Measurements from ENCODE around the gene MSH5.

The MSH5 gene

GRCh38 chr6:31729515-31729978 lies 10.3 kb upstream of the MSH5 start:
- H3K4me1 ChIP-seq (ENCODE audit: control insufficient read depth, insufficient read depth, low read length, poor library complexity, severe bottlenecking), result peaks cover 26% of the 10 kb centered on the region
- H3K27ac ChIP-seq (ENCODE audit: insufficient read depth, low read length, poor library complexity, severe bottlenecking), result peak overlapping the region; percentile 67
- H3K27me3 ChIP-seq (replicated peaks; ENCODE audit: control insufficient read depth, insufficient read depth, low read length, poor library complexity, severe bottlenecking), result no peaks in the 10 kb centered on the region
- no peaks in the 10 kb centered on the region for H3K9me3 ChIP-seq (ENCODE audit: control insufficient read depth, low read length)
- DNase-seq, result peak; percentile 58 to 76 (median 66)
- peaks cover 21% of the 10 kb centered on the region for H3K36me3 ChIP-seq (ENCODE audit: control insufficient read depth, insufficient read depth, low read length)
- H3K4me3 ChIP-seq (ENCODE audit: insufficient read depth, low read depth, low read length, poor library complexity, severe bottlenecking), result peak overlapping the region; percentile 72

- Histone ChIP-seq H3K27me3 (replicated peaks; ENCODE audit: control insufficient read depth, insufficient read depth, low read length, poor library complexity, severe bottlenecking) (no peaks in the 10 kb centered on the region), H3K36me3 (ENCODE audit: control insufficient read depth, insufficient read depth, low read length) (peaks cover 21% of the 10 kb centered on the region), H3K4me1 (ENCODE audit: control insufficient read depth, insufficient read depth, low read length, poor library complexity, severe bottlenecking) (peaks cover 31% of the 10 kb centered on the region), H3K27ac (ENCODE audit: insufficient read depth, low read length, poor library complexity, severe bottlenecking) (peak overlapping the region; percentile 67), H3K4me3 (ENCODE audit: insufficient read depth, low read depth, low read length, poor library complexity, severe bottlenecking) (peak overlapping the region; percentile 72), H3K9me3 (ENCODE audit: control insufficient read depth, low read length) (no peaks in the 10 kb centered on the region)
- peak; percentile 56 to 60 (median 57) for DNase-seq
Measured at GRCh38 chr6:31729979-31730630, 9.7 kb upstream of the MSH5 start.

GRCh38 chr6:31730631-31731086 lies 9.1 kb upstream of the MSH5 start:
- Histone ChIP-seq H3K36me3 (ENCODE audit: control insufficient read depth, insufficient read depth, low read length) (peaks cover 21% of the 10 kb centered on the region), H3K4me3 (ENCODE audit: insufficient read depth, low read depth, low read length, poor library complexity, severe bottlenecking) (no peak overlapping the region), H3K27me3 (replicated peaks; ENCODE audit: control insufficient read depth, insufficient read depth, low read length, poor library complexity, severe bottlenecking) (no peaks in the 10 kb centered on the region), H3K27ac (ENCODE audit: insufficient read depth, low read length, poor library complexity, severe bottlenecking) (peak overlapping the region; percentile 67), H3K9me3 (ENCODE audit: control insufficient read depth, low read length) (no peaks in the 10 kb centered on the region), H3K4me1 (ENCODE audit: control insufficient read depth, insufficient read depth, low read length, poor library complexity, severe bottlenecking) (peaks cover 31% of the 10 kb centered on the region)
- DNase-seq, result no peak

- H3K36me3 ChIP-seq (ENCODE audit: control insufficient read depth, insufficient read depth, low read length), result peaks cover 21% of the 10 kb centered on the region
- no peak overlapping the region for H3K27ac ChIP-seq (ENCODE audit: insufficient read depth, low read length, poor library complexity, severe bottlenecking)
- no peak overlapping the region for H3K4me3 ChIP-seq (ENCODE audit: insufficient read depth, low read depth, low read length, poor library complexity, severe bottlenecking)
- H3K27me3 ChIP-seq (replicated peaks; ENCODE audit: control insufficient read depth, insufficient read depth, low read length, poor library complexity, severe bottlenecking), result no peaks in the 10 kb centered on the region
- H3K4me1 ChIP-seq (ENCODE audit: control insufficient read depth, insufficient read depth, low read length, poor library complexity, severe bottlenecking), result peaks cover 37% of the 10 kb centered on the region
- H3K9me3 ChIP-seq (ENCODE audit: control insufficient read depth, low read length), result no peaks in the 10 kb centered on the region
- DNase-seq, result no peak
Measured at GRCh38 chr6:31732029-31732428, 7.8 kb upstream of the MSH5 start.

- Histone ChIP-seq H3K27ac (ENCODE audit: insufficient read depth, low read length, poor library complexity, severe bottlenecking) (peak overlapping the region; percentile 85), H3K36me3 (ENCODE audit: control insufficient read depth, insufficient read depth, low read length) (peaks cover 21% of the 10 kb centered on the region), H3K4me1 (ENCODE audit: control insufficient read depth, insufficient read depth, low read length, poor library complexity, severe bottlenecking) (peaks cover 50% of the 10 kb centered on the region)
Measured at GRCh38 chr6:31733734-31734133, 6.1 kb upstream of the MSH5 start.

GRCh38 chr6:31734247-31734820 lies 5.5 kb upstream of the MSH5 start:
- peak overlapping the region; percentile 66 for H3K4me3 ChIP-seq (ENCODE audit: insufficient read depth, low read depth, low read length, poor library complexity, severe bottlenecking)
- peaks cover 50% of the 10 kb centered on the region for H3K4me1 ChIP-seq (ENCODE audit: control insufficient read depth, insufficient read depth, low read length, poor library complexity, severe bottlenecking)
- H3K36me3 ChIP-seq (ENCODE audit: control insufficient read depth, insufficient read depth, low read length), result peaks cover 21% of the 10 kb centered on the region
- peak in 1 of 3 donors; percentile 51 for DNase-seq
- H3K27ac ChIP-seq (ENCODE audit: insufficient read depth, low read length, poor library complexity, severe bottlenecking), result peak overlapping the region; percentile 85
- no peaks in the 10 kb centered on the region for H3K27me3 ChIP-seq (replicated peaks; ENCODE audit: control insufficient read depth, insufficient read depth, low read length, poor library complexity, severe bottlenecking)
- H3K9me3 ChIP-seq (ENCODE audit: control insufficient read depth, low read length), result no peaks in the 10 kb centered on the region

More at GRCh38 chr6:31733734-31734133, 6.1 kb upstream of the MSH5 start:
- Histone ChIP-seq H3K27me3 (replicated peaks; ENCODE audit: control insufficient read depth, insufficient read depth, low read length, poor library complexity, severe bottlenecking) (no peaks in the 10 kb centered on the region), H3K9me3 (ENCODE audit: control insufficient read depth, low read length) (no peaks in the 10 kb centered on the region), H3K4me3 (ENCODE audit: insufficient read depth, low read depth, low read length, poor library complexity, severe bottlenecking) (no peak overlapping the region)
- DNase-seq, result no peak

- Histone ChIP-seq H3K27me3 (replicated peaks; ENCODE audit: control insufficient read depth, insufficient read depth, low read length, poor library complexity, severe bottlenecking) (no peaks in the 10 kb centered on the region), H3K4me1 (ENCODE audit: control insufficient read depth, insufficient read depth, low read length, poor library complexity, severe bottlenecking) (peaks cover 47% of the 10 kb centered on the region), H3K4me3 (ENCODE audit: insufficient read depth, low read depth, low read length, poor library complexity, severe bottlenecking) (peak overlapping the region; percentile 66), H3K36me3 (ENCODE audit: control insufficient read depth, insufficient read depth, low read length) (peaks cover 21% of the 10 kb centered on the region), H3K9me3 (ENCODE audit: control insufficient read depth, low read length) (no peaks in the 10 kb centered on the region), H3K27ac (ENCODE audit: insufficient read depth, low read length, poor library complexity, severe bottlenecking) (peak overlapping the region; percentile 85)
- DNase-seq, result peak in 2 of 3 donors; percentile 51 to 60
Measured at GRCh38 chr6:31734821-31735406, 4.9 kb upstream of the MSH5 start.

- Histone ChIP-seq H3K4me1 (ENCODE audit: control insufficient read depth, insufficient read depth, low read length, poor library complexity, severe bottlenecking) (peaks cover 50% of the 10 kb centered on the region), H3K36me3 (ENCODE audit: control insufficient read depth, insufficient read depth, low read length) (peaks cover 21% of the 10 kb centered on the region), H3K27me3 (replicated peaks; ENCODE audit: control insufficient read depth, insufficient read depth, low read length, poor library complexity, severe bottlenecking) (no peaks in the 10 kb centered on the region), H3K27ac (ENCODE audit: insufficient read depth, low read length, poor library complexity, severe bottlenecking) (peak within 1 kb of the TSS; percentile 85), H3K4me3 (ENCODE audit: insufficient read depth, low read depth, low read length, poor library complexity, severe bottlenecking) (peak within 1 kb of the TSS; percentile 66), H3K9me3 (ENCODE audit: control insufficient read depth, low read length) (no peaks in the 10 kb centered on the region)
- peak; percentile 60 to 64 (median 64) for DNase-seq
Measured at GRCh38 chr6:31736021-31736767, 3.6 kb upstream of the MSH5 start, which contains the start of gene CLIC1. TSS of gene CLIC1 (minus strand) at chr6:31736530. CDS start at chr6:31736300, 230 bp downstream.

- peaks cover 16% of the 10 kb centered on the region for H3K36me3 ChIP-seq (ENCODE audit: control insufficient read depth, insufficient read depth, low read length)
- H3K4me1 ChIP-seq (ENCODE audit: control insufficient read depth, insufficient read depth, low read length, poor library complexity, severe bottlenecking), result peaks cover 50% of the 10 kb centered on the region
- peak overlapping the region; percentile 85 for H3K27ac ChIP-seq (ENCODE audit: insufficient read depth, low read length, poor library complexity, severe bottlenecking)
- H3K27me3 ChIP-seq (replicated peaks; ENCODE audit: control insufficient read depth, insufficient read depth, low read length, poor library complexity, severe bottlenecking), result no peaks in the 10 kb centered on the region
- no peaks in the 10 kb centered on the region for H3K9me3 ChIP-seq (ENCODE audit: control insufficient read depth, low read length)
- DNase-seq, result no peak
- peak overlapping the region; percentile 66 for H3K4me3 ChIP-seq (ENCODE audit: insufficient read depth, low read depth, low read length, poor library complexity, severe bottlenecking)
Measured at GRCh38 chr6:31736768-31737314, 3.0 kb upstream of the MSH5 start.
